Testis (tissue), 3 donors: ENCODE data around the gene SIGLEC9. TPM values are rescaled to one million over a fixed set of nuclear protein-coding genes. Genes with fewer than 3 reads are reported as not detected.

ENCODE experiments used
- DNase-seq: peaks from one replicate; pipeline ENCODE4 v3.0.0-alpha.2; 2019
- H3K27ac ChIP-seq, 2 donors: fragments of 200-600 bp; sonication (generic); one replicate each; pipeline ENCODE4 v1.5.1; 2019
- H3K27me3 ChIP-seq: fragments of 200-600 bp; sonication (generic); one replicate; pipeline ENCODE4 v1.5.1; 2019
- H3K36me3 ChIP-seq: fragments of 200-600 bp; sonication (generic); one replicate; pipeline ENCODE4 v1.5.1; 2017; ENCODE audit warnings: low read depth; ENCODE audit errors: missing control alignments
- H3K4me1 ChIP-seq: fragments of 200-600 bp; sonication (generic); one replicate; pipeline ENCODE4 v1.5.1; 2019
- H3K4me3 ChIP-seq, 2 donors: fragments of 200-600 bp; sonication (generic); one replicate each; pipeline ENCODE4 v1.5.1; 2017 to 2019
- H3K9me3 ChIP-seq: fragments of 200-600 bp; sonication (generic); one replicate; pipeline ENCODE4 v1.5.1; 2017
- POLR2A ChIP-seq: fragments of 450-650 bp; IDR thresholded peaks from one replicate; pipeline ENCODE4 v1.6.1; 2017; ENCODE audit warnings: antibody characterized with exemption, mild to moderate bottlenecking, moderate library complexity
- WGBS, 2 donors: methylation state at CpG; one replicate each; pipeline ENCODE4 v1.1.5; 2018; 5-methylcytosine and 5-hydroxymethylcytosine counted together
- intact Hi-C: fragments of 100-400 bp; cut with DNase I; formaldehyde crosslinking; loops from one replicate; pipeline ENCODE4 v1.15.1; 2023; ENCODE audit warnings: low total_unique reads
- polyA plus RNA-seq: library from polyadenylated mRNA; stranded (reverse); fragments of 350-450 nt; fragmentation: Illumina TruSeq; extraction: RNeasy Lipid Tissue Mini Kit (QIAGEN cat#74804); gene quantifications from one replicate; pipeline ENCODE4 v1.2.3, GENCODE V29; 2014; ENCODE audit warnings: low read depth, low replicate concordance; ENCODE audit not compliant: insufficient read depth
- total RNA-seq, 2 donors: library from RNA; depleted of rRNA; stranded (reverse); fragments of >200 nt; gene quantifications; one replicate each; pipeline ENCODE4 v1.2.3, GENCODE V29; 2016
- TF ChIP-seq, protein P1 (sequence below), 3 experiments: fragments of 450-650 bp in 2 of 3; fragments of 200-600 bp in 1 of 3; sonication (generic) in 1 of 3; IDR thresholded peaks; one replicate each; pipeline ENCODE4 v1.5.1; 2016 to 2019; ENCODE audit warnings: antibody characterized with exemption in 3 of 3, mild to moderate bottlenecking in 2 of 3, moderate library complexity in 1 of 3

SIGLEC9 gene
- total and polyA plus RNA-seq, 3 donors from 2014 or later = 2.6 to 5.1 (median 3.2) TPM

DNA sequence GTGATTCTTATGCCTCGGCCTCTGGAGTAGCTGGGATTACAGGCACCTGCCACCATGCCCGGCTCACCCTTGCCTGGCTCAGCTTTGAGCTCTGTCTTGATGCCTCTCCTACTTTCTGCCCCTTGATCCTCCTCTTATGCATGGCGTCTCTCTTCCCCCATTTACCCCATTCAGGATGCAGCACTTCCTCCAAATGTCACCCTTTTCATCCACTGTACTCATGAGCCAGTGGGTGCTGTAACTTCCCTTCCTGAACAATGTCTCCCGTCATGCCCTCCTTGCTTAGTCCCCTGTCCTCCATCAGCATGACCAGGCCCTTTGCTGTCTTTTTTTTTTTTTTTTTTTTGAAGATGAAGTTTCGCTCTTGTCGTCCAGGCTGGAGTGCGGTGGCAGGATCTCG, 3.4 kb upstream of the SIGLEC9 start:
- WGBS, 2 donors = 92 to 94% methylated on average over 8 of the region's 8 CpGs
- intact Hi-C loops = no loop called here
- no peak overlapping the region for H3K4me3 ChIP-seq
- H3K27me3 ChIP-seq = no peaks in the 10 kb centered on the region
- no peaks in the 10 kb centered on the region for H3K9me3 ChIP-seq
- H3K4me1 ChIP-seq = peaks cover 35% of the 10 kb centered on the region
- H3K36me3 ChIP-seq = no peaks in the 10 kb centered on the region
- DNase-seq = no peak
- H3K27ac ChIP-seq = no peak overlapping the region
- TF ChIP-seq, protein P1, sequence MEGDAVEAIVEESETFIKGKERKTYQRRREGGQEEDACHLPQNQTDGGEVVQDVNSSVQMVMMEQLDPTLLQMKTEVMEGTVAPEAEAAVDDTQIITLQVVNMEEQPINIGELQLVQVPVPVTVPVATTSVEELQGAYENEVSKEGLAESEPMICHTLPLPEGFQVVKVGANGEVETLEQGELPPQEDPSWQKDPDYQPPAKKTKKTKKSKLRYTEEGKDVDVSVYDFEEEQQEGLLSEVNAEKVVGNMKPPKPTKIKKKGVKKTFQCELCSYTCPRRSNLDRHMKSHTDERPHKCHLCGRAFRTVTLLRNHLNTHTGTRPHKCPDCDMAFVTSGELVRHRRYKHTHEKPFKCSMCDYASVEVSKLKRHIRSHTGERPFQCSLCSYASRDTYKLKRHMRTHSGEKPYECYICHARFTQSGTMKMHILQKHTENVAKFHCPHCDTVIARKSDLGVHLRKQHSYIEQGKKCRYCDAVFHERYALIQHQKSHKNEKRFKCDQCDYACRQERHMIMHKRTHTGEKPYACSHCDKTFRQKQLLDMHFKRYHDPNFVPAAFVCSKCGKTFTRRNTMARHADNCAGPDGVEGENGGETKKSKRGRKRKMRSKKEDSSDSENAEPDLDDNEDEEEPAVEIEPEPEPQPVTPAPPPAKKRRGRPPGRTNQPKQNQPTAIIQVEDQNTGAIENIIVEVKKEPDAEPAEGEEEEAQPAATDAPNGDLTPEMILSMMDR (IDR thresholded peaks at IDR 0.05) = no peak
- no peak for TF ChIP-seq POLR2A

DNA sequence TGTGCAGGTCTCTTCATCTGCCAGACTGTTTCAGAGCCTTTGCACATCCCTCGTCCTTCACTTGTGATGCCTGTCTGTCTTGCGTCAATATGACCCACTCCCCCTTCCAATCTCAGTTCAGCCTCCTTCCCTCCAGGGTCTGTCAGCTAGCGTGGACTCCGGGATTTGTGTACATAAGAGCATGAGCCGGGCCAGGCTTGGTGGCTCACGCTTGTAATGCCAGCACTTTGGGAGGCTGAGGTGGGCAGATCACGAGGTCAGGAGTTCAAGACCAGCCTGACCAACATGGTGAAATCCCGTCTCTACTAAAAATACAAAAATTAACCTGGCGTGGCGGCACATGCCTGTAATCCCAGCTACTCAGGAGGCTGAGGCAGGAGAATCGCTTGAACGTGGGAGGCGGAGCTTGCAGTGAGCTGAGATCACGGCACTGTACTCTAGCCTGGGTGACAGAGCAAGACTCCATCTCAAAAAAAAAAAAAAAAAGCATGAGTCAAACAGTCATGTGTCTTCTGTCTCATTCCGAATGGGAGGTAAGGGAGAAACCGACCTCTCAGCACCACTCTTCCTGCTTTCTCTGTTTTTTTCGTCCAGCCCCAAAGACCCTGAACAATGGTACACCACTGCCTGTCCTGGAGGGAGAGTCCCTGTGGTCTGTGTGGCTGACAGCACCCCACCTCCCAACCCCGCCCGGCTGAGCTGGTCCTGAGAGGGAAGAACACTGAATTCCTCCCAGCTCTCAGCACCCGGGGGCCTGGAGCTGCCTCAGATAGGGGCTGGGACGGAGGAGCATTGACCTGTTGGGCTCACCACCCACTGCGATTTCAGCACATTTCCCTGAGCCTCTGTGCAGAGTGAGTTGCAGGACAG, 2.4 kb upstream of the SIGLEC9 start:
- H3K9me3 ChIP-seq = no peaks in the 10 kb centered on the region
- no peak overlapping the region for H3K4me3 ChIP-seq
- 71 to 85% methylated on average over 16 to 22 of the region's 22 CpGs for WGBS, 2 donors
- TF ChIP-seq POLR2A = no peak
- TF ChIP-seq, protein P1 (IDR thresholded peaks at IDR 0.05) = no peak
- H3K27ac ChIP-seq = peak overlapping the region; percentile 63 to 84
- peaks cover 38% of the 10 kb centered on the region for H3K4me1 ChIP-seq
- no peaks in the 10 kb centered on the region for H3K36me3 ChIP-seq
- peak; percentile 70 for DNase-seq
- H3K27me3 ChIP-seq = no peaks in the 10 kb centered on the region
- intact Hi-C loops = no loop called here

DNA sequence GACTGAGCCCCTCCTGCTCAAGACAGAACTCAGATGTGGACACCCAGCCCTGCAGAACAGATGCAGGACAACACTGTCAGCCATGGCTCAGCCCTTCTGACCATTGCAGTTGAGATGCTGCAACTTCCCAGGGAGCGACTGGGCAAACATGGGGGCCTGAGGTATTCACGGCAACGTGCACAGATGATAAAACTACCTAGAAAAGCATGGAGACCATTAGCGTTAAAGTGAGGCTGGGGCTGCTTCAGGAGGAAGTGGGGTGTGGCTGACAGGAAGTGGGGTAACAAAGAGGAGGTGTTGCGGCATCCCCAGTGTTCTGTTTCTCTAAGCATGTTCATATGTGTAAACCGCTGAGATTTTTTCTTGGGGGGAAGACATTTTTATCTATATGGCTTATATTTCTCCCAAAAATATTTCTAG, 1.3 kb upstream of the SIGLEC9 start:
- Histone ChIP-seq H3K27ac (peak overlapping the region; percentile 63 to 84), H3K9me3 (no peaks in the 10 kb centered on the region), H3K4me1 (peaks cover 40% of the 10 kb centered on the region), H3K4me3 (no peak overlapping the region), H3K27me3 (no peaks in the 10 kb centered on the region), H3K36me3 (no peaks in the 10 kb centered on the region)
- TF ChIP-seq, protein P1 (IDR thresholded peaks at IDR 0.05) = no peak
- no peak for TF ChIP-seq POLR2A
- no peak for DNase-seq
- 75 to 81% methylated on average over 6 of the region's 6 CpGs for WGBS, 2 donors
- intact Hi-C loops = no loop called here

DNA sequence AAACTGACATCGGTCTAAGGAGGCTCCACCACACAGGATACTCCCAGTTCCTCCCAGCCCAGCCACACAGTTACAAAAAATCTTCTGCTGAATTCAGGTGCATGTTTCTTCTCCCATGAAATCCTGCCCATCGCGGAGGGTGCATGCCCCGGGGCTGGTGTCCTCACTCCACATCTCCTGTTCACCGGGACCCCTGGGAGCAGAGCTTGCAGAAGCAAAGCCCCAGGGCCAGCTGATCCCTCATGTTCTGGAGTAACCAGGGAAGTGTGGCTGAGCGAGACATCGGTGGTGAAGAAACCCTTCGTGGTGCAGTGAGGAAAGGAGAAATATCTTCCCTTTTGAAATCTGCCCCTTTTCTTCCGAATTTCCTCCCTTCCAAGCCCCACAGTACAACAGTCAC, 904 bp upstream of the SIGLEC9 start:
- H3K27ac ChIP-seq = peak overlapping the region; percentile 55 to 84
- no peak overlapping the region for H3K4me3 ChIP-seq
- WGBS, 2 donors = 73 to 90% methylated on average over 9 of the region's 9 CpGs
- peaks cover 44% of the 10 kb centered on the region for H3K4me1 ChIP-seq
- DNase-seq = no peak
- no peaks in the 10 kb centered on the region for H3K9me3 ChIP-seq
- H3K27me3 ChIP-seq = no peaks in the 10 kb centered on the region
- intact Hi-C loops = no loop called here
- no peaks in the 10 kb centered on the region for H3K36me3 ChIP-seq
- TF ChIP-seq POLR2A = no peak
- TF ChIP-seq, protein P1 (IDR thresholded peaks at IDR 0.05) = no peak
